BE2C (cell line): ENCODE results near the gene KSR1. TPM values are rescaled to one million over a fixed set of nuclear protein-coding genes. Genes with fewer than 3 reads are reported as not detected.
"Not testable (repeated sequence)": the region's sequence is repeated elsewhere in the genome, so short reads cannot be mapped to it uniquely, and the experiment has no call there.

Source experiments
- DNase-seq: peaks from one replicate; pipeline ENCODE4 v3.0.0-alpha.2; 2020
- H3K27me3 ChIP-seq: fragments of 250-450 bp; sonication (Bioruptor Pico); 2 replicates; pipeline ENCODE4 v1.5.1; 2020; ENCODE audit warnings: mild to moderate bottlenecking
- H3K36me3 ChIP-seq: fragments of 250-450 bp; sonication (Bioruptor Pico); 2 replicates; pipeline ENCODE4 v1.5.1; 2020; ENCODE audit warnings: mild to moderate bottlenecking
- H3K4me1 ChIP-seq: fragments of 250-450 bp; sonication (Bioruptor Pico); 2 replicates; pipeline ENCODE4 v1.5.1; 2020
- H3K4me3 ChIP-seq: 2 replicates; pipeline ENCODE4 v1.5.1; 2011; ENCODE audit warnings: low read depth, low read length
- H3K9me3 ChIP-seq: fragments of 250-450 bp; sonication (Bioruptor Pico); 2 replicates; pipeline ENCODE4 v1.5.1; 2020
- CTCF ChIP-seq: IDR thresholded peaks from 2 replicates; pipeline ENCODE4 v1.5.1; 2012; ENCODE audit warnings: mild to moderate bottlenecking, low read depth, low read length
- polyA plus RNA-seq: library from polyadenylated mRNA; unstranded; fragments of >200 nt; gene quantifications from one replicate; pipeline ENCODE4 v1.2.1, GENCODE V29; 2012; ENCODE audit warnings: low read depth, missing spikeins; ENCODE audit not compliant: insufficient read length, insufficient read depth

KSR1 gene
- 21.3 TPM for polyA plus RNA-seq

GRCh38 chr17:27455914-27456680, at the start of gene KSR1:
KSR1 (plus strand) TSS chr17:27456448; CDS start chr17:27456644, 196 bp downstream.
- DNase-seq, result peak; percentile 80
- Histone ChIP-seq H3K4me3 (peak within 1 kb of the TSS; percentile 62), H3K9me3 (no peaks in the 10 kb centered on the region), H3K36me3 (no peaks in the 10 kb centered on the region), H3K4me1 (no peaks in the 10 kb centered on the region), H3K27me3 (no peaks in the 10 kb centered on the region)
- TF ChIP-seq CTCF, result peak; percentile 54

- Histone ChIP-seq H3K9me3 (no peaks in the 10 kb centered on the region), H3K4me1 (no peaks in the 10 kb centered on the region), H3K4me3 (no peak overlapping the region), H3K27me3 (no peaks in the 10 kb centered on the region), H3K36me3 (no peaks in the 10 kb centered on the region)
- DNase-seq, result no peak
- TF ChIP-seq CTCF, result no peak
Measured at GRCh38 chr17:27407916-27408864, 48.1 kb upstream of the KSR1 start.

GRCh38 chr17:27408891-27409290, 47.4 kb upstream of the KSR1 start:
- no peaks in the 10 kb centered on the region for H3K27me3 ChIP-seq
- H3K4me1 ChIP-seq, result no peaks in the 10 kb centered on the region
- DNase-seq, result no peak
- no peak overlapping the region for H3K4me3 ChIP-seq
- H3K9me3 ChIP-seq, result no peaks in the 10 kb centered on the region
- no peaks in the 10 kb centered on the region for H3K36me3 ChIP-seq
- TF ChIP-seq CTCF, result no peak

GRCh38 chr17:27412158-27412557, 44.1 kb upstream of the KSR1 start:
- not testable (repeated sequence) for H3K36me3 ChIP-seq, H3K4me3 ChIP-seq, DNase-seq, H3K4me1 ChIP-seq, H3K27me3 ChIP-seq, H3K9me3 ChIP-seq

GRCh38 chr17:27413315-27413714, 42.9 kb upstream of the KSR1 start:
- no peak for DNase-seq
- Histone ChIP-seq H3K9me3 (no peaks in the 10 kb centered on the region), H3K27me3 (no peaks in the 10 kb centered on the region), H3K4me1 (no peaks in the 10 kb centered on the region), H3K36me3 (no peaks in the 10 kb centered on the region), H3K4me3 (no peak overlapping the region)
- TF ChIP-seq CTCF, result no peak

GRCh38 chr17:27413792-27414191, 42.5 kb upstream of the KSR1 start:
- no peaks in the 10 kb centered on the region for H3K27me3 ChIP-seq
- no peak overlapping the region for H3K4me3 ChIP-seq
- no peak for DNase-seq
- no peaks in the 10 kb centered on the region for H3K4me1 ChIP-seq
- no peak for TF ChIP-seq CTCF
- H3K36me3 ChIP-seq, result no peaks in the 10 kb centered on the region
- no peaks in the 10 kb centered on the region for H3K9me3 ChIP-seq
